ENCODE data around the gene MYH11.

- TF ChIP-seq CTCF (IDR thresholded peaks at IDR 0.05), result no peak
- TF ChIP-seq POLR2A (IDR thresholded peaks at IDR 0.05), result no peak
- TF ChIP-seq POLR2AphosphoS5 (IDR thresholded peaks at IDR 0.05), result no peak
- no peak for TF ChIP-seq EP300 (IDR thresholded peaks at IDR 0.05)
Observed at GRCh38 chr16:15808071-15808470, 48.8 kb downstream of the MYH11 start.
